ENCODE results near the gene TMPO.

- TF ChIP-seq NFYB (CRISPR knock-in tag; conservative IDR thresholded peaks at IDR 0.05; ENCODE audit: low read depth) (no peak), CTCF (IDR thresholded peaks at IDR 0.05) (no peak), E2F1 (CRISPR knock-in tag; IDR thresholded peaks at IDR 0.05) (no peak), ATF3 (CRISPR knock-in tag; conservative IDR thresholded peaks at IDR 0.05) (no peak), KAT7 (CRISPR knock-in tag; IDR thresholded peaks at IDR 0.05; ENCODE audit: borderline replicate concordance) (no peak), MAX (CRISPR knock-in tag; IDR thresholded peaks at IDR 0.05) (no peak), CBFB (CRISPR knock-in tag; IDR thresholded peaks at IDR 0.05; ENCODE audit: low read depth) (no peak), ZBTB43 (CRISPR knock-in tag; IDR thresholded peaks at IDR 0.05) (no peak)
These were observed 59.6 kb downstream of the TMPO start for GRCh38 chr12:98575013-98575412.

Data from WTC11 (cell line).